GM23338 (cell line): ENCODE results near the gene PRM1. TPM values are rescaled to one million over a fixed set of nuclear protein-coding genes. Genes with fewer than 3 reads are reported as not detected.

Source experiments
- ATAC-seq: fragments of 200-7000 bp; cut with Tn5 transposase; 3 replicates; pipeline ENCODE4 v1.9.1; 2020
- DNase-seq: peaks from one replicate; pipeline ENCODE4 v3.0.0-alpha.2; 2015; ENCODE audit warnings: low spot score
- H2AFZ ChIP-seq: fragments of 200-600 bp; sonication (generic); 2 replicates; pipeline ENCODE4 v1.8.0; 2016; ENCODE audit warnings: antibody characterized with exemption, mild to moderate bottlenecking, moderate library complexity
- H3F3A ChIP-seq: fragments of 200-600 bp; sonication (generic); replicated peaks from 2 replicates; pipeline ENCODE4 v1.8.0; 2017; ENCODE audit warnings: antibody characterized with exemption, mixed run types, low read depth
- H3K27ac ChIP-seq: fragments of 200-600 bp; sonication (generic); 2 replicates; pipeline ENCODE4 v1.6.1; 2016; ENCODE audit warnings: low read depth
- H3K27me3 ChIP-seq: fragments of 200-600 bp; sonication (generic); 2 replicates; pipeline ENCODE4 v1.8.0; 2016; ENCODE audit warnings: mild to moderate bottlenecking, mixed run types, moderate library complexity; ENCODE audit not compliant: insufficient read depth
- H3K36me3 ChIP-seq: fragments of 200-600 bp; sonication (generic); 2 replicates; pipeline ENCODE4 v1.8.0; 2016; ENCODE audit warnings: mild to moderate bottlenecking; ENCODE audit not compliant: insufficient read depth
- H3K4me1 ChIP-seq: fragments of 200-600 bp; sonication (generic); 2 replicates; pipeline ENCODE4 v1.8.0; 2016; ENCODE audit warnings: mild to moderate bottlenecking, moderate library complexity; ENCODE audit not compliant: insufficient read depth
- H3K4me2 ChIP-seq: fragments of 200-600 bp; sonication (generic); 2 replicates; pipeline ENCODE4 v1.7.1; 2017; ENCODE audit warnings: mixed run types
- H3K4me3 ChIP-seq: fragments of 200-600 bp; sonication (generic); 2 replicates; pipeline ENCODE4 v1.6.1; 2016; ENCODE audit warnings: mixed run types
- H3K79me2 ChIP-seq: fragments of 200-600 bp; sonication (generic); replicated peaks from 2 replicates; pipeline ENCODE4 v1.8.0; 2017; ENCODE audit warnings: mild to moderate bottlenecking; ENCODE audit not compliant: insufficient read depth
- H3K9me2 ChIP-seq: fragments of 200-600 bp; sonication (generic); 2 replicates; pipeline ENCODE4 v1.8.0; 2017; ENCODE audit not compliant: insufficient read depth
- H4K20me1 ChIP-seq: fragments of 200-600 bp; sonication (generic); replicated peaks from 2 replicates; pipeline ENCODE4 v1.8.0; 2017; ENCODE audit warnings: mild to moderate bottlenecking; ENCODE audit not compliant: insufficient read depth
- H3K27ac Mint-ChIP-seq: 2 replicates; pipeline ENCODE4 v1.8.0; 2020; ENCODE audit warnings: inconsistent platforms, mild to moderate bottlenecking, moderate library complexity, mixed read lengths
- H3K27me3 Mint-ChIP-seq: 3 replicates; pipeline ENCODE4 v1.8.0; 2022; ENCODE audit warnings: low read depth, mild to moderate bottlenecking, moderate library complexity, mixed read lengths, inconsistent platforms; ENCODE audit not compliant: insufficient read depth, poor library complexity
- H3K36me3 Mint-ChIP-seq: 3 replicates; pipeline ENCODE4 v1.8.0; 2021; ENCODE audit warnings: low read depth, mild to moderate bottlenecking, inconsistent platforms, moderate library complexity, mixed read lengths
- H3K4me1 Mint-ChIP-seq: 3 replicates; pipeline ENCODE4 v1.8.0; 2020; ENCODE audit warnings: mild to moderate bottlenecking, inconsistent platforms, mixed read lengths
- H3K4me3 Mint-ChIP-seq: 3 replicates; pipeline ENCODE4 v1.8.0; 2021; ENCODE audit warnings: moderate library complexity, mild to moderate bottlenecking, inconsistent platforms, mixed read lengths
- H3K9me3 Mint-ChIP-seq: 3 replicates; pipeline ENCODE4 v1.8.0; 2020; ENCODE audit warnings: moderate library complexity, mild to moderate bottlenecking, inconsistent platforms, mixed read lengths
- CREB1 ChIP-seq: fragments of 250-450 bp; sonication (Bioruptor Pico); IDR thresholded peaks from 2 replicates; pipeline ENCODE4 v1.5.0; 2020; ENCODE audit warnings: low read depth, mild to moderate bottlenecking, moderate library complexity
- CTCF ChIP-seq, 2 experiments: fragments of 200-600 bp in 1 of 2; sonication (generic) in 1 of 2; conservative IDR thresholded peaks; 2 replicates each; pipeline versions ENCODE4 v1.5.1 to v1.6.1; 2016 to 2017; ENCODE audit warnings: antibody characterized with exemption in 2 of 2, low read depth in 2 of 2, mild to moderate bottlenecking in 2 of 2, moderate library complexity in 1 of 2
- ETS1 ChIP-seq: IDR thresholded peaks from 2 replicates; pipeline ENCODE4 v1.6.1; 2016; ENCODE audit warnings: antibody characterized with exemption
- EZH2 ChIP-seq: fragments of 200-600 bp; sonication (generic); IDR thresholded peaks from one replicate; pipeline ENCODE4 v1.8.0; 2017; ENCODE audit warnings: antibody characterized with exemption, mild to moderate bottlenecking, low read depth; ENCODE audit not compliant: unreplicated experiment
- EZH2phosphoT487 ChIP-seq: fragments of 200-600 bp; sonication (generic); IDR thresholded peaks from one replicate; pipeline ENCODE4 v1.8.1; 2018; ENCODE audit warnings: antibody characterized with exemption; ENCODE audit not compliant: unreplicated experiment
- JUNB ChIP-seq: IDR thresholded peaks from one replicate; pipeline ENCODE4 v1.6.1; 2016; ENCODE audit warnings: antibody characterized with exemption; ENCODE audit not compliant: unreplicated experiment
- NANOG ChIP-seq: IDR thresholded peaks from 2 replicates; pipeline ENCODE4 v1.6.1; 2016; ENCODE audit warnings: antibody characterized with exemption, borderline replicate concordance
- POLR2AphosphoS5 ChIP-seq: IDR thresholded peaks from 2 replicates; pipeline ENCODE4 v1.6.1; 2016; ENCODE audit warnings: antibody characterized with exemption, low read depth
- REST ChIP-seq: IDR thresholded peaks from one replicate; pipeline ENCODE4 v1.6.1; 2018; ENCODE audit warnings: antibody characterized with exemption; ENCODE audit not compliant: unreplicated experiment
- STAT1 ChIP-seq: IDR thresholded peaks from one replicate; pipeline ENCODE4 v1.6.1; 2016; ENCODE audit warnings: antibody characterized with exemption; ENCODE audit not compliant: unreplicated experiment
- ZNF114 ChIP-seq: fragments of 250-450 bp; sonication (Bioruptor Pico); IDR thresholded peaks from 2 replicates; pipeline ENCODE4 v1.5.0; 2020; ENCODE audit warnings: mild to moderate bottlenecking, moderate library complexity
- ZNF331 ChIP-seq: fragments of 250-450 bp; sonication (Bioruptor Pico); IDR thresholded peaks from 2 replicates; pipeline ENCODE4 v1.5.0; 2020; ENCODE audit warnings: low read depth, mild to moderate bottlenecking, moderate library complexity
- polyA plus RNA-seq: library from polyadenylated mRNA; unstranded; fragments of >200 nt; fragmentation: Nextera tagmentation; extraction: Ambion mirVana; gene quantifications from 2 replicates; pipeline ENCODE4 v1.2.1, GENCODE V29; 2016
- total RNA-seq: library from RNA; depleted of rRNA; stranded (reverse); fragments of >200 nt; shearing (Covaris generic); gene quantifications from 2 replicates; pipeline ENCODE4 v1.2.3, GENCODE V29; 2014

Gene PRM1
- total and polyA plus RNA-seq, 2 experiments from 2014 or later = 1.2 TPM; not detected in 1

GRCh38 chr16:11310997-11311561 lies 29.9 kb upstream of the PRM1 start:
- H3K36me3 Mint-ChIP-seq = no peaks in the 10 kb centered on the region
- Histone ChIP-seq H4K20me1 (no peaks in the 10 kb centered on the region), H3K4me3 (no peak overlapping the region), H3K79me2 (no peaks in the 10 kb centered on the region), H2AFZ (no peak overlapping the region), H3F3A (peaks cover 32% of the 10 kb centered on the region), H3K4me1 (peaks cover 38% of the 10 kb centered on the region), H3K27ac (no peak overlapping the region), H3K27me3 (no peaks in the 10 kb centered on the region), H3K9me2 (no peaks in the 10 kb centered on the region; the same call in 1 of the 2 replicates), H3K4me2 (no peak overlapping the region), H3K36me3 (no peaks in the 10 kb centered on the region; the same call in 1 of the 2 replicates)
- H3K27ac Mint-ChIP-seq = no peak overlapping the region
- ATAC-seq (no peak), DNase-seq (no peak)
- no peak overlapping the region for H3K4me3 Mint-ChIP-seq
- peaks cover 12% of the 10 kb centered on the region for H3K27me3 Mint-ChIP-seq
- H3K9me3 Mint-ChIP-seq = no peaks in the 10 kb centered on the region
- TF ChIP-seq ZNF331 (CRISPR knock-in tag) (no peak), POLR2AphosphoS5 (no peak), EZH2 (no peak), ZNF114 (no peak), JUNB (no peak), STAT1 (no peak), CTCF (conservative IDR thresholded peaks at IDR 0.05; ENCODE audit: low read depth in 2 of 2) (no peak), ETS1 (no peak)
- peaks cover 42% of the 10 kb centered on the region for H3K4me1 Mint-ChIP-seq

DNA sequence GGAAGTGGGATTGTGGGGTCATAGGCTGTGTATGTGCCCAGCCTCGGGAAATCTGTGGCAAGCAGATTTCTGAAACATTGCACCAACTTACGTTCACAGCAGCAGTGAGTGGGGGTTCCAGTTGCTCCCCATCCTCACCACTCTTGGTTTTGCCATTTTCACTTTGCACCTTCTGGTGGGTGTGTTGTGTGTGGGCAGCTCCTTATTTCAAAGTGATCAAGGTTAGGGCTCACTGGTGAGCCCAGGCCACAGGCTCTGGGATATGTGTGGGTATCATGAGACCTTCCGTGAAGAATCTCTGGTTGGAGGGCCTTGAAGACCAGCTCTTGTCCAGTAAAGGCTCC lies 29.5 kb upstream of the PRM1 start:
- peaks cover 30% of the 10 kb centered on the region for H3F3A ChIP-seq
- no peak overlapping the region for H2AFZ ChIP-seq
- ATAC-seq (no peak), DNase-seq (no peak)
- Mint-ChIP-seq H3K27ac (no peak overlapping the region), H3K4me3 (no peak overlapping the region), H3K9me3 (0 out of 3 replicates have a peak, but pooled peaks cover 2% of the 10 kb centered on the region), H3K27me3 (peaks cover 12% of the 10 kb centered on the region), H3K4me1 (peaks cover 40% of the 10 kb centered on the region), H3K36me3 (no peaks in the 10 kb centered on the region; the same call in 2 of the 3 replicates)
- H3K36me3 ChIP-seq = no peaks in the 10 kb centered on the region; the same call in 1 of the 2 replicates
- no peak overlapping the region for H3K4me2 ChIP-seq
- H3K9me2 ChIP-seq = no peaks in the 10 kb centered on the region; the same call in 1 of the 2 replicates
- H3K79me2 ChIP-seq = no peaks in the 10 kb centered on the region
- no peaks in the 10 kb centered on the region for H4K20me1 ChIP-seq
- no peaks in the 10 kb centered on the region for H3K27me3 ChIP-seq
- no peak overlapping the region for H3K4me3 ChIP-seq
- peaks cover 36% of the 10 kb centered on the region for H3K4me1 ChIP-seq
- H3K27ac ChIP-seq = no peak overlapping the region
- no peak for TF ChIP-seq ETS1
- no peak for TF ChIP-seq CTCF (conservative IDR thresholded peaks at IDR 0.05; ENCODE audit: low read depth in 2 of 2)
- TF ChIP-seq EZH2phosphoT487 = no peak
- TF ChIP-seq NANOG = no peak
- TF ChIP-seq JUNB = no peak
- TF ChIP-seq POLR2AphosphoS5 = no peak
- no peak for TF ChIP-seq EZH2
- no peak for TF ChIP-seq CREB1
- no peak for TF ChIP-seq REST
- TF ChIP-seq ZNF114 = no peak
- no peak for TF ChIP-seq ZNF331 (CRISPR knock-in tag)
- no peak for TF ChIP-seq STAT1
